ENCODE data around the gene KCNG1.

Gene KCNG1

GRCh38 chr20:50969435-50969834 is 53.5 kb downstream of the KCNG1 start:
- Histone ChIP-seq H3K36me3 (ENCODE audit: insufficient read depth, low read length) (no peaks in the 10 kb centered on the region), H3K4me1 (ENCODE audit: insufficient read depth, low read length, severe bottlenecking) (no peaks in the 10 kb centered on the region), H3K79me2 (ENCODE audit: insufficient read depth, low read length) (no peaks in the 10 kb centered on the region), H3K9me2 (ENCODE audit: low read depth, low read length) (no peaks in the 10 kb centered on the region), H3K9me3 (ENCODE audit: low read length) (no peaks in the 10 kb centered on the region), H2AFZ (ENCODE audit: low read length) (no peak overlapping the region), H3K4me2 (ENCODE audit: low read length) (no peak overlapping the region), H3K27ac (ENCODE audit: low read depth, low read length, poor library complexity, severe bottlenecking) (no peak overlapping the region), H4K20me1 (ENCODE audit: insufficient read depth, low read length) (no peaks in the 10 kb centered on the region), H3K9ac (ENCODE audit: low read length) (no peak overlapping the region), H3F3A (ENCODE audit: insufficient read depth, low read length) (no peaks in the 10 kb centered on the region), H3K27me3 (ENCODE audit: insufficient read depth, low read length) (no peaks in the 10 kb centered on the region), H3K4me3 (ENCODE audit: low read depth, low read length, poor library complexity, severe bottlenecking) (no peak overlapping the region)
- no peak for TF ChIP-seq CTCF (IDR thresholded peaks at IDR 0.05; ENCODE audit: low read length)
- TF ChIP-seq EZH2 (IDR thresholded peaks at IDR 0.05; ENCODE audit: borderline replicate concordance, low read length) = no peak

- no peaks in the 10 kb centered on the region for H4K20me1 ChIP-seq (ENCODE audit: insufficient read depth, low read length)
- H3K4me1 ChIP-seq (ENCODE audit: insufficient read depth, low read length, severe bottlenecking) = no peaks in the 10 kb centered on the region
- H3K9me2 ChIP-seq (ENCODE audit: low read depth, low read length) = no peaks in the 10 kb centered on the region
- TF ChIP-seq EZH2 (IDR thresholded peaks at IDR 0.05; ENCODE audit: borderline replicate concordance, low read length) (no peak), CTCF (IDR thresholded peaks at IDR 0.05; ENCODE audit: low read length) (no peak)
- no peaks in the 10 kb centered on the region for H3K27me3 ChIP-seq (ENCODE audit: insufficient read depth, low read length)
- H3K9ac ChIP-seq (ENCODE audit: low read length) = no peak overlapping the region
- no peak overlapping the region for H3K27ac ChIP-seq (ENCODE audit: low read depth, low read length, poor library complexity, severe bottlenecking)
- no peak overlapping the region for H3K4me3 ChIP-seq (ENCODE audit: low read depth, low read length, poor library complexity, severe bottlenecking)
- no peaks in the 10 kb centered on the region for H3F3A ChIP-seq (ENCODE audit: insufficient read depth, low read length)
- H3K36me3 ChIP-seq (ENCODE audit: insufficient read depth, low read length) = no peaks in the 10 kb centered on the region
- no peaks in the 10 kb centered on the region for H3K9me3 ChIP-seq (ENCODE audit: low read length)
- no peak overlapping the region for H2AFZ ChIP-seq (ENCODE audit: low read length)
- no peaks in the 10 kb centered on the region for H3K79me2 ChIP-seq (ENCODE audit: insufficient read depth, low read length)
- no peak overlapping the region for H3K4me2 ChIP-seq (ENCODE audit: low read length)
Measured at GRCh38 chr20:50968289-50968688, 54.6 kb downstream of the KCNG1 start.

- no peak overlapping the region for H3K4me2 ChIP-seq (ENCODE audit: low read length)
- H3F3A ChIP-seq (ENCODE audit: insufficient read depth, low read length) = no peaks in the 10 kb centered on the region
- no peaks in the 10 kb centered on the region for H3K4me1 ChIP-seq (ENCODE audit: insufficient read depth, low read length, severe bottlenecking)
- no peak overlapping the region for H2AFZ ChIP-seq (ENCODE audit: low read length)
- no peak for TF ChIP-seq EZH2 (IDR thresholded peaks at IDR 0.05; ENCODE audit: borderline replicate concordance, low read length)
- no peak for TF ChIP-seq CTCF (IDR thresholded peaks at IDR 0.05; ENCODE audit: low read length)
- no peaks in the 10 kb centered on the region for H3K36me3 ChIP-seq (ENCODE audit: insufficient read depth, low read length)
- no peaks in the 10 kb centered on the region for H3K79me2 ChIP-seq (ENCODE audit: insufficient read depth, low read length)
- H3K4me3 ChIP-seq (ENCODE audit: low read depth, low read length, poor library complexity, severe bottlenecking) = no peak overlapping the region
- H3K27ac ChIP-seq (ENCODE audit: low read depth, low read length, poor library complexity, severe bottlenecking) = no peak overlapping the region
- no peaks in the 10 kb centered on the region for H3K27me3 ChIP-seq (ENCODE audit: insufficient read depth, low read length)
- no peaks in the 10 kb centered on the region for H3K9me3 ChIP-seq (ENCODE audit: low read length)
- H3K9me2 ChIP-seq (ENCODE audit: low read depth, low read length) = no peaks in the 10 kb centered on the region
- no peaks in the 10 kb centered on the region for H4K20me1 ChIP-seq (ENCODE audit: insufficient read depth, low read length)
- no peak overlapping the region for H3K9ac ChIP-seq (ENCODE audit: low read length)
Measured at GRCh38 chr20:50967586-50967985, 55.3 kb downstream of the KCNG1 start.
